ENCODE results near the gene HCN1.

HCN1 gene

DNA sequence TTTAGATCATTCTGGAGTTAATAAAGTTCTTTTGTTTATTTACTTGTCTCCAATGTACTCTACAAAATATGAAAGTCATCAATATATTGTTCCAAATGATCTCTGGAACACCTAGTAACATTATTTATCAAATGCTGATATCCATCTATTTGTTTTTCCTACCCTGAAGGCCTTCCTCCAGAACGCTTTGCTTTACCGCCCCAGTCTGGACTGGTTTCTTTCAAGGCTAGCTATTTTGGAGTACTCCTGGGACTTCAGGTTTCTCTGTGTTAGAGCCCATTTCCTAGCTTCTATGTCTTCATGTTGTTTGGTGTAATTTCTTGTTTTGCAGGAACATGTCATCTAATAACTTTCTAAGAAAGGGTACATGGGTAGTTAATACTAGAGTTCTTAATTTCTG is 9.6 kb downstream of the HCN1 start:
- Histone ChIP-seq H3K4me3 (ENCODE audit: low read length) (no peak overlapping the region), H3K9me3 (ENCODE audit: control insufficient read depth, low read depth, low read length) (no peaks in the 10 kb centered on the region), H3K36me3 (ENCODE audit: control insufficient read depth, low read depth, low read length) (no peaks in the 10 kb centered on the region), H3K27me3 (ENCODE audit: control insufficient read depth, insufficient read depth, low read length) (no peaks in the 10 kb centered on the region), H3K4me1 (ENCODE audit: control insufficient read depth, low read depth, low read length) (no peaks in the 10 kb centered on the region), H3K9ac (ENCODE audit: low read length) (no peak overlapping the region), H3K27ac (ENCODE audit: low read length) (no peak overlapping the region)

DNA sequence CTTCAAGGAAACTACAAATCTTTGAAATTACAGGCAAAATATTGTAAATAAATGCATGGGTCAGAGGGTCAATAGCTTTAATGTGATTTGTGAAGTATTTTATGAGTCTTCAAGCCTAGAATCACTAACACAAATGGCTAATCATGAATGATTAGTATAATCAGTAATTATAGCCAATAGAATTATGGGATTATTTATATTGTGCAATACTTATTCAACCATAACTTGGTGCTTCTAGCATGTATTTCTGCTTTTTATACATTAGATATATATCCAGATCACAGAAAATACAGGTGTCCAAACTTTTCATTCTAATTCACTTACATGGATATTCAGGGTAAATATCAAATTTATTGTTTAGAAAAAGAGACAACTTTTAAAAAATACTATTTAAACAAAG is 12.1 kb downstream of the HCN1 start:
- no peak overlapping the region for H3K9ac ChIP-seq (ENCODE audit: low read length)
- H3K27ac ChIP-seq (ENCODE audit: low read length), result no peak overlapping the region
- H3K9me3 ChIP-seq (ENCODE audit: control insufficient read depth, low read depth, low read length), result no peaks in the 10 kb centered on the region
- H3K4me3 ChIP-seq (ENCODE audit: low read length), result no peak overlapping the region
- no peaks in the 10 kb centered on the region for H3K4me1 ChIP-seq (ENCODE audit: control insufficient read depth, low read depth, low read length)
- H3K36me3 ChIP-seq (ENCODE audit: control insufficient read depth, low read depth, low read length), result no peaks in the 10 kb centered on the region
- no peaks in the 10 kb centered on the region for H3K27me3 ChIP-seq (ENCODE audit: control insufficient read depth, insufficient read depth, low read length)

DNA sequence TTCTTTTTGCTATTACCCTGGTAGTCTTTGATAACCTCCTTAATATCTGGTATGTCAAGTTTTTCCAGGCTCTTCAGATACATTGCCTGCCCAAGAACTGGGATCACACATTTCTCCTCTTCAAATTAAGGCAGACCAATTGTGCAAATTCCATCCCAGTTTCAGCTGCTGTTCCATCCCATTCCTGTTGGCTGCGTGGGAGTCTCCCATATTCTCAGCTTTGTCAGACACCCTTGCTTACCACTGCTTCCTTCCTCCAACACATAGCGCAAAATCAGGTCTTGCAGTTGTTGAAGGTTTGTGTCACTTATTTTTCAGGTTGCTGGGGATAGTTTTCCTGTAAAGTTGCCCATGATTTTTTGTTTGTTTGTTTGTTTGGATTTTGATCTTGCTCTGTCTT is 15.2 kb downstream of the HCN1 start:
- no peaks in the 10 kb centered on the region for H3K9me3 ChIP-seq (ENCODE audit: control insufficient read depth, low read depth, low read length)
- no peaks in the 10 kb centered on the region for H3K36me3 ChIP-seq (ENCODE audit: control insufficient read depth, low read depth, low read length)
- H3K9ac ChIP-seq (ENCODE audit: low read length), result no peak overlapping the region
- no peak overlapping the region for H3K4me3 ChIP-seq (ENCODE audit: low read length)
- peaks cover 10% of the 10 kb centered on the region for H3K4me1 ChIP-seq (ENCODE audit: control insufficient read depth, low read depth, low read length)
- no peak overlapping the region for H3K27ac ChIP-seq (ENCODE audit: low read length)
- H3K27me3 ChIP-seq (ENCODE audit: control insufficient read depth, insufficient read depth, low read length), result no peaks in the 10 kb centered on the region

DNA sequence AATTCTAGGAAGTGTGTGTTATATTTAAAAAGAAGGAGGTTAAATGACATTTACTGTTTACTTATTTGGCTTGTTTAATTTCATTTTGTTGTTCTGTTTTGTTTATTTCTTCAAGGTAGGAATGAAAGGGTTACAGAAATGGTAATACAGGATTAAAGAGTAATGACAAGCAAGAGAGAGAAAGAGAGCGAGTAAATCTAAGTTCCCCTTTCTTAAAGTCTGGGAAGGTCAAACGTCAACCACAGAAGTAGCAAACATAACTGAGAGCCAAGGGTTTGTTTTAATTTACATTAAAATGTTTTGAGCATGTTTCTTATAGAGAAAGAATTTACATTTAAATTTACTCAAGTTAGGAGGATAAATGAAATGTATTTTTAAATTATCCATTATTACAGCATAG is 18.7 kb downstream of the HCN1 start:
- Histone ChIP-seq H3K36me3 (ENCODE audit: control insufficient read depth, low read depth, low read length) (no peaks in the 10 kb centered on the region), H3K4me1 (ENCODE audit: control insufficient read depth, low read depth, low read length) (peaks cover 10% of the 10 kb centered on the region), H3K9me3 (ENCODE audit: control insufficient read depth, low read depth, low read length) (no peaks in the 10 kb centered on the region)

DNA sequence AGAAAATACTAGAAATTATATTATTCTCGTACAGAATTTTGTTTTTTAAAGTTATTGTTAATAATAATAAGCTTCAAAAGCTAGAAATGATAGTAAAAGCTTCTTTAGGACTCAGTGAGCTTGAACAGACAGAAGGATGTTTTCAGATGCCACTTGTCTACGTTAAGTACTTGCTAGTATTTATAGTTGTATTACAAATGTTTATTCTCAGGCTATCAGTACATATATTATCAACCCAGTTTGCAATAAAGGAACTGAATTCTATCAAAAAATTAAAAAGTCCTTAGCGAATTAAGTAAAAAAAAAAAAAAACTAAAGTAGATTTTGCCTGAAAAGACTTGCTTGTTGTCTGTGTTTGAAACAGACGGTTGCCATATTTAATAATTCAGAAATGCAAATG is 23.9 kb downstream of the HCN1 start:
- Histone ChIP-seq H3K27me3 (ENCODE audit: control insufficient read depth, insufficient read depth, low read length) (no peaks in the 10 kb centered on the region), H3K9ac (ENCODE audit: low read length) (no peak overlapping the region), H3K9me3 (ENCODE audit: control insufficient read depth, low read depth, low read length) (no peaks in the 10 kb centered on the region), H3K27ac (ENCODE audit: low read length) (no peak overlapping the region), H3K36me3 (ENCODE audit: control insufficient read depth, low read depth, low read length) (no peaks in the 10 kb centered on the region), H3K4me3 (ENCODE audit: low read length) (no peak overlapping the region), H3K4me1 (ENCODE audit: control insufficient read depth, low read depth, low read length) (peaks cover 5% of the 10 kb centered on the region)

More for the DNA sequence above, 18.7 kb downstream of the HCN1 start:
- Histone ChIP-seq H3K4me3 (ENCODE audit: low read length) (no peak overlapping the region), H3K27me3 (ENCODE audit: control insufficient read depth, insufficient read depth, low read length) (no peaks in the 10 kb centered on the region), H3K9ac (ENCODE audit: low read length) (no peak overlapping the region), H3K27ac (ENCODE audit: low read length) (no peak overlapping the region)

DNA sequence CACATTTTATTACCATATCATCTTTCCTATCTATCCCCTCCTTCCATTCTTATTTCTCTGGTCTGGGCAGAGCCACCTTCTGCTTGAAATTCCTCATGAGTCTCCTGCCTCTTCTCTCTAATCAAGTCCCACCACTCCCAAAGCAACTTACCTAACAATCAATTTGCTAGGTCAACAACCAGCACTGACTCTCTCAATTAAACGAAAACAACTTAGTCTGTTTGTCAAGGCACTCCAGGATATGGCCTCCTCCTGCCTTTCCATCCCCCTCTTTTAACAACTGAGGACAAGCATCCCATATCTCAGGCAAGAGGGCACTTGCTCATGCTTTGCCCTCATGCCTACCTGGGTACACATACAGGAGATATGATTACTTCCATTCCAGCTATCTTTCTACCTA is 47.4 kb downstream of the HCN1 start:
- Histone ChIP-seq H3K27ac (ENCODE audit: low read length) (no peak overlapping the region), H3K4me3 (ENCODE audit: low read length) (no peak overlapping the region), H3K36me3 (ENCODE audit: control insufficient read depth, low read depth, low read length) (no peaks in the 10 kb centered on the region)

DNA sequence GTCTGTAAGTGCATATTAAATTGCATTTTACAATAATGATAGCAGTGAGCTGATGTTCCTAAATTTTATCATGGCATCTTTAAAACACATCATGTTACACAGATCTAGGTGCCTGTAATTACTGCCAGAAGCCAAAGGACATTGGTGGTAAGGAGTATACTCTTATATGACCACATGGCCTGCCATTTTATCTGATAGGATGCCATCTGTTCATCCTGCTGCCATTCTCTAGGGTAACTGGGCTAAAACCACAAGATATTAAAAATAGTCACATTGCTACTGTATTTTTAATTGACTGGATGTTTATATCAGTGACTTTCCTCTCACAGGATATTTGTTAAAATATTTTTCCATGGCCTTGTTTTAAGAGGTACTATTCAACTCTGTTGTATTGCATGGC is 53.1 kb downstream of the HCN1 start:
- Histone ChIP-seq H3K9me3 (ENCODE audit: control insufficient read depth, low read depth, low read length) (no peaks in the 10 kb centered on the region), H3K9ac (ENCODE audit: low read length) (no peak overlapping the region), H3K4me3 (ENCODE audit: low read length) (no peak overlapping the region), H3K4me1 (ENCODE audit: control insufficient read depth, low read depth, low read length) (no peaks in the 10 kb centered on the region), H3K27me3 (ENCODE audit: control insufficient read depth, insufficient read depth, low read length) (no peaks in the 10 kb centered on the region), H3K27ac (ENCODE audit: low read length) (no peak overlapping the region), H3K36me3 (ENCODE audit: control insufficient read depth, low read depth, low read length) (no peaks in the 10 kb centered on the region)

More for the DNA sequence above, 47.4 kb downstream of the HCN1 start:
- no peaks in the 10 kb centered on the region for H3K9me3 ChIP-seq (ENCODE audit: control insufficient read depth, low read depth, low read length)
- H3K9ac ChIP-seq (ENCODE audit: low read length), result no peak overlapping the region
- H3K27me3 ChIP-seq (ENCODE audit: control insufficient read depth, insufficient read depth, low read length), result no peaks in the 10 kb centered on the region
- peaks cover 5% of the 10 kb centered on the region for H3K4me1 ChIP-seq (ENCODE audit: control insufficient read depth, low read depth, low read length)

DNA sequence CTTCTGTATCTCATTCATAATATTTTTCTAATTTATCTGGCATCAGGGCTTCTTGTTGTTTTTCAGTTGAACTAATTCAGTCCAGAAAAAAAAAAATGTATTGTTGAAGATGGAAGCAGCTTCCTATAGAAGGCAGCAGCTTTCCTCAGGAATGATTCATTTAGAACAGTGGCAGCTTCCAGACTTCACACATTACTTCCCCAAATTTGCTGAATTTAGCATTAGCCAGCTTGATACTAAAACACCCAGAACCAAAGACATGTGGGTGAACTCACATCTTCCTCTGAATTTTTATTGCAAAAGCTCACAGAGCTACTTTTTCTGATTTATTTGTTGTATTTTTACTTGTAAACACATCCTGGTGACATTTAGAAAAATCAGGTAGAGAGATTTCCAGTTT is 53.8 kb downstream of the HCN1 start:
- H3K27ac ChIP-seq (ENCODE audit: low read length), result no peak overlapping the region
- H3K27me3 ChIP-seq (ENCODE audit: control insufficient read depth, insufficient read depth, low read length), result no peaks in the 10 kb centered on the region
- H3K4me1 ChIP-seq (ENCODE audit: control insufficient read depth, low read depth, low read length), result no peaks in the 10 kb centered on the region
- no peak overlapping the region for H3K9ac ChIP-seq (ENCODE audit: low read length)
- H3K9me3 ChIP-seq (ENCODE audit: control insufficient read depth, low read depth, low read length), result no peaks in the 10 kb centered on the region
- no peaks in the 10 kb centered on the region for H3K36me3 ChIP-seq (ENCODE audit: control insufficient read depth, low read depth, low read length)
- H3K4me3 ChIP-seq (ENCODE audit: low read length), result no peak overlapping the region

DNA sequence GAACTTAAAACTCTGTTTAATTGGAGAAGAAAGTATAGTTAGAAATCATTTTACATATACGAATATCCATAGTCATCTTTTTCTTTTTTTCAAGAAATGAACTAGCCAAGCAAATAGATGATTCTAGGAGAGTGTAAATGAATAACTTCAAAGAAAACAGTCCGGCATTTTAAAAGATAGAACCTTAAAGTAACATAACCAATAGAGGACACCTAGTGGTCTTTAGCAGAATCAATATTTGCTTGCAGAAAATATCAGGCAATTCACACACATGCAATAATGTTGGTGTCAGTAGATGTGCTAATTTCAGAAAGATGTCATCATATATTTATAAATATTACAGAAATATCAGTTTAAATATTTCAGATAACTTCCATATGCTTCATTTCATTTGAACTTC is 57.1 kb downstream of the HCN1 start:
- no peaks in the 10 kb centered on the region for H3K9me3 ChIP-seq (ENCODE audit: control insufficient read depth, low read depth, low read length)

DNA sequence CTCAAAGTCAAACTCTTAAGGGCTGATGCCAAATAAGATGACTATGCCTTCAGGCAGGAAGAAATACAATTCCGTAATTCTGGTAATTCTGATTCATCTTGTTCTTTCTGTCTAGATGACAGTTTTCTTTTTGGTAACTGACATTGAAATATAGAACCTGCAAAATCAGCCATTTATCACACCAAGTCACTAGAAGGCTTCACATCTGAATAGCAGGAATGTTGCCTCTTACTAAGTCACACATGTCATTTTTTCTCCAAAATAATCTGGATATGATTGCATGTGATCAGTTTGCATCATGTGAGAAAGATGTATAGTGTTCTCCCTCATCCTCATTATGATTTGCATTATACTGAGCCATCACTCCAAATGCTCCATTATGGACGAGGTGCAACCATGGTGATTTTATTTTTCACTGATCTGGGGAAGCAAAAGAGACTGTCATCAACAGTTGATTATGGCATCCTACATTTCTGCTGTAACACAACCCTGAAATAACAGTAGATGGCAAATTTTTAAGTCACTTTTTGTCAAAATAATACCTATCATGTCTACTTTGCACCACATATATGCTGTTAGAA is 69.0 kb downstream of the HCN1 start:
- Histone ChIP-seq H3K36me3 (ENCODE audit: control insufficient read depth, low read depth, low read length) (no peaks in the 10 kb centered on the region), H3K27ac (ENCODE audit: low read length) (no peak overlapping the region), H3K9me3 (ENCODE audit: control insufficient read depth, low read depth, low read length) (no peaks in the 10 kb centered on the region), H3K9ac (ENCODE audit: low read length) (no peak overlapping the region), H3K4me3 (ENCODE audit: low read length) (no peak overlapping the region), H3K27me3 (ENCODE audit: control insufficient read depth, insufficient read depth, low read length) (no peaks in the 10 kb centered on the region), H3K4me1 (ENCODE audit: control insufficient read depth, low read depth, low read length) (no peaks in the 10 kb centered on the region)

More for the DNA sequence above, 57.1 kb downstream of the HCN1 start:
- Histone ChIP-seq H3K36me3 (ENCODE audit: control insufficient read depth, low read depth, low read length) (no peaks in the 10 kb centered on the region), H3K4me3 (ENCODE audit: low read length) (no peak overlapping the region), H3K27me3 (ENCODE audit: control insufficient read depth, insufficient read depth, low read length) (no peaks in the 10 kb centered on the region), H3K27ac (ENCODE audit: low read length) (no peak overlapping the region), H3K4me1 (ENCODE audit: control insufficient read depth, low read depth, low read length) (no peaks in the 10 kb centered on the region), H3K9ac (ENCODE audit: low read length) (no peak overlapping the region)

DNA sequence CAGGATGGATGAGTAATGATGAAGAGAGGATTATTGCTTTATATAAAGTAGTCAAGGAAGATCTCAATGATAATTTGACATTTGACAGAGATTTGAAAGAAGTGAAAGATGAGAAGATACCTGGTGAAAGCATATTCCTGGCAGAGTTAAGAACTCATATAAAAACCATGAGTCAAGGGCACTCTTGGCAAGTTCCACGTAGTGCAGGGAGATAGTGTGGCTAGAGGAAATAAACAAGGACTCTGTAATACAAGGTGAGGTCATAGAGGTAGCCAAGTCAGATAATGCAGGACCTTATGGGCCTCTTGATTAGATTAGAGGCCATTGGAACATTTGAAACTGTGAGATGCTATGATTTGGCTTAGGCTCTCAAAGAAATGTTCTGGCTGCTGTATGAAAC is 72.3 kb downstream of the HCN1 start:
- Histone ChIP-seq H3K36me3 (ENCODE audit: control insufficient read depth, low read depth, low read length) (no peaks in the 10 kb centered on the region), H3K9me3 (ENCODE audit: control insufficient read depth, low read depth, low read length) (no peaks in the 10 kb centered on the region), H3K4me1 (ENCODE audit: control insufficient read depth, low read depth, low read length) (no peaks in the 10 kb centered on the region), H3K27ac (ENCODE audit: low read length) (no peak overlapping the region), H3K27me3 (ENCODE audit: control insufficient read depth, insufficient read depth, low read length) (no peaks in the 10 kb centered on the region), H3K9ac (ENCODE audit: low read length) (no peak overlapping the region), H3K4me3 (ENCODE audit: low read length) (no peak overlapping the region)

DNA sequence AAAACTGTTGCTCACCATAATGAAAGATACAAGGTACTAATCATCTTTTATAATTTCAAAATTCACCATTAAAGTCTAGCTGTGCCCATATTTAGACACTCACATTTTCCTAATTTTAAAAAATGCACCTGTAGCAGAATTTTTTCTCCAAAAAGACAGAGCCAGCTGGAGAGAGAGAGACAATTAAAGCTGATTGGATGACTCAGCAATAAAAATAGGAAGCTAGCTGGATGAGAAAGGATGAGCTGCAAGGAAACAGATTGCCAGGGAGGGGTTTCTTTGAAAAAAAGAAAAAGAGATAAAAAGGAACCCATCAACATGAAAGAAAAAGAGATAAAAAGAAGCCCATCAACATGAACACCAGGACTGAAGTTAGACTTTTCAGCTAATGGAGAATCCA is 73.8 kb downstream of the HCN1 start:
- no peaks in the 10 kb centered on the region for H3K9me3 ChIP-seq (ENCODE audit: control insufficient read depth, low read depth, low read length)
- no peaks in the 10 kb centered on the region for H3K27me3 ChIP-seq (ENCODE audit: control insufficient read depth, insufficient read depth, low read length)
- H3K36me3 ChIP-seq (ENCODE audit: control insufficient read depth, low read depth, low read length), result no peaks in the 10 kb centered on the region
- no peak overlapping the region for H3K4me3 ChIP-seq (ENCODE audit: low read length)
- no peak overlapping the region for H3K9ac ChIP-seq (ENCODE audit: low read length)
- no peak overlapping the region for H3K27ac ChIP-seq (ENCODE audit: low read length)
- no peaks in the 10 kb centered on the region for H3K4me1 ChIP-seq (ENCODE audit: control insufficient read depth, low read depth, low read length)

Data from iPS-18a (cell line).